Measurements from ENCODE around the gene AKAP7.

GRCh38 chr6:131281471-131282270, 146.4 kb downstream of the AKAP7 start:
- TF ChIP-seq CTCF (IDR thresholded peaks at IDR 0.05) = no peak
- TF ChIP-seq EZH2 (IDR thresholded peaks at IDR 0.05; ENCODE audit: borderline replicate concordance, insufficient read depth, low read depth, low read length, poor library complexity, severe bottlenecking) = no peak

Measured in B cell (primary cell).